Adrenal gland (tissue), 5 donors: ENCODE measurements around the gene CTCFL.

Source experiments
- CTCF ChIP-seq, 6 experiments: fragments of 450-650 bp in 4 of 6; fragments of 200-600 bp in 2 of 6; sonication (generic) in 1 of 6; IDR thresholded peaks; 1 replicate in 5 of 6; 2 replicates in 1 of 6; pipeline versions ENCODE4 v1.5.1 to v1.8.0; 2016 to 2021; ENCODE audit warnings: antibody characterized with exemption in 6 of 6, mild to moderate bottlenecking in 2 of 6, moderate library complexity in 1 of 6
- POLR2A ChIP-seq, 2 donors: fragments of 450-650 bp; IDR thresholded peaks; one replicate each; pipeline ENCODE4 v1.6.1; 2017; ENCODE audit warnings: antibody characterized with exemption in 2 of 2, mild to moderate bottlenecking in 2 of 2, moderate library complexity in 1 of 2
- donor health status: DM: no; HTN: no; CAD: no.

DNA sequence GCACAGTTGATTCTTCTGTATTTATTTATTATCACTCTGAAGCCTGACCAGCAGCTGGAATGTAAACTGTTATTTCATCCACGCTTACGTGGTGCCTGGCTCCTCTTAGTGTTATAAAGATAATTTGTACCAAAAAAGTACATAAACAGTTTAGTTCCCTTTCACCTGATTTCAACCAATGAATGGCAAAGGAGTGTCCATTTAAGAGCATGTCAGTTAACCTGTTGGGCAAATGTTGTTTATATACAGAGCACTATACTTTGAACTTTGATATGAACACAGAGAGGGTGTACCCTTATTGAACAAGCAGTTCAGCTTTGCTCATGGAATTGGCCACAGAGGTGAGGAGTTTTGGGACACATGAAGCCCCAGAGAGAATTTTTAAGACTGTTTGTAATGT is 7.2 kb upstream of the CTCFL start:
- TF ChIP-seq CTCF (IDR thresholded peaks at IDR 0.05): no peak
- no peak for TF ChIP-seq POLR2A (IDR thresholded peaks at IDR 0.05)
